ENCODE results near the gene LAPTM5.

Gene LAPTM5

GRCh38 chr1:30712583-30712982 lies 45.0 kb downstream of the LAPTM5 start:
- DNase-seq, result no peak

- no peak for DNase-seq
Measured at GRCh38 chr1:30710407-30710806, 47.2 kb downstream of the LAPTM5 start.

- no peak for DNase-seq
Measured at GRCh38 chr1:30708361-30708728, 49.2 kb downstream of the LAPTM5 start.

- DNase-seq, result peak; percentile 82
Measured at GRCh38 chr1:30707412-30708360, 49.9 kb downstream of the LAPTM5 start.

GRCh38 chr1:30706528-30706927 lies 51.0 kb downstream of the LAPTM5 start:
- peak; percentile 44 for DNase-seq

- no peak for DNase-seq
Measured at GRCh38 chr1:30705698-30706097, 51.9 kb downstream of the LAPTM5 start.

GRCh38 chr1:30704765-30705509 lies 52.6 kb downstream of the LAPTM5 start:
- DNase-seq, result no peak

GRCh38 chr1:30704271-30704670 lies 53.3 kb downstream of the LAPTM5 start:
- DNase-seq, result no peak

- no peak for DNase-seq
Measured at GRCh38 chr1:30702823-30703222, 54.8 kb downstream of the LAPTM5 start.

- DNase-seq, result no peak
Measured at GRCh38 chr1:30701258-30701633, 56.3 kb downstream of the LAPTM5 start.

- DNase-seq, result no peak
Measured at GRCh38 chr1:30700528-30701257, 56.9 kb downstream of the LAPTM5 start.

GRCh38 chr1:30699762-30700161 lies 57.8 kb downstream of the LAPTM5 start:
- no peak for DNase-seq

- DNase-seq, result no peak
Measured at GRCh38 chr1:30698401-30698981, 59.1 kb downstream of the LAPTM5 start.

- no peak for DNase-seq
Measured at GRCh38 chr1:30697571-30698376, 59.8 kb downstream of the LAPTM5 start.

- DNase-seq, result no peak
Measured at GRCh38 chr1:30696831-30697230, 60.7 kb downstream of the LAPTM5 start.

- no peak for DNase-seq
Measured at GRCh38 chr1:30695439-30695841, 62.1 kb downstream of the LAPTM5 start.

- DNase-seq, result no peak
Measured at GRCh38 chr1:30694280-30695175, 63.0 kb downstream of the LAPTM5 start.

- DNase-seq, result no peak
Measured at GRCh38 chr1:30693822-30694221, 63.8 kb downstream of the LAPTM5 start.

GRCh38 chr1:30693366-30693765 lies 64.2 kb downstream of the LAPTM5 start:
- no peak for DNase-seq

- no peak for DNase-seq
Measured at GRCh38 chr1:30692948-30693301, 64.6 kb downstream of the LAPTM5 start.

Measured in NCI-H774 (cell line).